ENCODE results near the gene TEDC2. TPM values are rescaled to one million over a fixed set of nuclear protein-coding genes. Genes with fewer than 3 reads are reported as not detected.

TEDC2 gene
- total and polyA plus RNA-seq, 2 of the 8 experiments (the other 6 are each of a cell fraction or from before 2014, with no cell fraction given), result 54.6 to 55.6 TPM

- no peaks in the 10 kb centered on the region; the same call in 1 of the 2 replicates for H3K79me1 ChIP-seq (ENCODE audit: low read depth, low read length)
- H3K4ac ChIP-seq (replicated peaks; ENCODE audit: insufficient read length, low read depth, low read length), result no peak overlapping the region
- TF ChIP-seq CTCF (IDR thresholded peaks at IDR 0.05; ENCODE audit: control extremely low read depth in 1 of 3, insufficient read depth in 1 of 3, low read depth in 1 of 3, low read length in 3 of 3) (peak in 2 of 3 experiments; percentile 30 to 40; a peak in 2 of 4 replicates), RAD21 (IDR thresholded peaks at IDR 0.05 in 1 of 2, conservative IDR thresholded peaks at IDR 0.05 in 1 of 2; ENCODE audit: low read depth in 2 of 2, low read length in 2 of 2) (no peak)
- ChIA-PET POLR2A (ENCODE audit: partially characterized antibody) (interaction anchor here (0.9 to 2.0 kb wide), 14 partner anchors 10 to 346 kb away, joined by 3 to 10 read pairs (median 4); partner anchors contain the start of genes ATP6V0C, CEMP1 and NTN3), CTCF (ENCODE audit: partially characterized antibody) (interaction anchor here (0.6 to 3.3 kb wide), 30 partner anchors 9 to 459 kb away, joined by 3 to 32 read pairs (median 5); partner anchors contain the start of gene TEDC2)
- no peaks in the 10 kb centered on the region for H3K79me2 ChIP-seq (ENCODE audit: control insufficient read depth in 1 of 2, insufficient read depth in 2 of 2, low read length in 2 of 2)
- H3K23ac ChIP-seq (ENCODE audit: insufficient read length), result no peak overlapping the region
- H3K23me2 ChIP-seq (ENCODE audit: low read depth, low read length), result no peaks in the 10 kb centered on the region
- no peak overlapping the region for H2AK5ac ChIP-seq (ENCODE audit: low read depth, low read length)
- DNase-seq (ENCODE audit: low read depth in 1 of 2, low spot score in 2 of 2) (peak in 1 of 2 experiments; percentile 60), FAIRE-seq (no peak)
- H2BK15ac ChIP-seq (ENCODE audit: low read length), result no peak overlapping the region
- H3K4me2 ChIP-seq (ENCODE audit: insufficient read depth in 1 of 2, low read depth in 2 of 2, low read length in 2 of 2), result no peak overlapping the region
- H3K9ac ChIP-seq (replicated peaks in 1 of 4; ENCODE audit: extremely low read depth in 1 of 4, low read depth in 3 of 4, low read length in 3 of 4), result no peak overlapping the region
- H3K14ac ChIP-seq (ENCODE audit: insufficient read length), result no peak overlapping the region
- no peak overlapping the region for H2BK12ac ChIP-seq (ENCODE audit: low read depth, low read length)
- no peak overlapping the region for H3K4me3 ChIP-seq (ENCODE audit: extremely low read depth in 1 of 4, insufficient read depth in 2 of 4, low read depth in 3 of 4, low read length in 4 of 4)
- H3K18ac ChIP-seq (ENCODE audit: extremely low read depth, low read length), result no peak overlapping the region; the same call in 1 of the 2 replicates
- no peak overlapping the region for H3K27ac ChIP-seq (ENCODE audit: low read depth, low read length)
- peak overlapping the region; percentile 46; the same call in 1 of the 2 replicates for H4K8ac ChIP-seq (ENCODE audit: extremely low read depth, insufficient read depth, low read length)
- H2BK120ac ChIP-seq (replicated peaks; ENCODE audit: low read depth, low read length), result no peak overlapping the region
- H3K9me3 ChIP-seq (ENCODE audit: insufficient read depth in 2 of 2, low read depth in 1 of 2, low read length in 1 of 2), result no peaks in the 10 kb centered on the region
- H4K5ac ChIP-seq (ENCODE audit: insufficient read length, low read depth, low read length), result no peak overlapping the region
- peaks cover 2 to 4% of the 10 kb centered on the region in 2 experiments for H4K20me1 ChIP-seq (replicated peaks in 1 of 2; ENCODE audit: control insufficient read depth in 1 of 2, insufficient read depth in 2 of 2, low read length in 2 of 2)
- H3K36me3 ChIP-seq (ENCODE audit: control insufficient read depth in 2 of 4, insufficient read depth in 4 of 4, low read length in 3 of 4), result peaks cover 0 to 15% (median 4%) of the 10 kb centered on the region in 4 experiments; a peak in 4 of 8 replicates
- no peak overlapping the region for H3K56ac ChIP-seq (replicated peaks; ENCODE audit: insufficient read length, low read depth, low read length)
- H3K4me1 ChIP-seq (replicated peaks in 1 of 4; ENCODE audit: control insufficient read depth in 3 of 4, insufficient read depth in 4 of 4, low read length in 3 of 4), result peaks cover 0 to 16% (median 9%) of the 10 kb centered on the region in 4 experiments; a peak in 6 of 7 replicates
- no peaks in the 10 kb centered on the region; a peak in 1 of 7 replicates for H3K27me3 ChIP-seq (replicated peaks in 1 of 4; ENCODE audit: control insufficient read depth in 3 of 4, extremely low read depth in 1 of 4, insufficient read depth in 3 of 4, low read length in 3 of 4)
- H2AFZ ChIP-seq (ENCODE audit: low read length), result no peak overlapping the region
- no peak overlapping the region for H2BK20ac ChIP-seq (ENCODE audit: low read length)
- H4K91ac ChIP-seq (replicated peaks; ENCODE audit: insufficient read length, low read length), result peak overlapping the region; percentile 73
- H2BK5ac ChIP-seq (ENCODE audit: low read depth, low read length), result no peak overlapping the region
- WGBS, 2 experiments (ENCODE audit: extremely low coverage in 1 of 2, insufficient coverage in 1 of 2, insufficient read length in 1 of 2, insufficient replicate concordance in 2 of 2, low coverage in 1 of 2, low lambda C conversion rate in 2 of 2, missing lambda C conversion rate in 1 of 2), result 88% methylated on average over 20 of the region's 20 CpGs; no CpG with 5 or more reads in 1 of the 2 experiments
Observed at GRCh38 chr16:2500430-2500917, 40.6 kb downstream of the TEDC2 start.
